NCI-H1417 (cell line): ENCODE data around the gene SAMD9.
"Not testable (repeated sequence)": the region's sequence is repeated elsewhere in the genome, so short reads cannot be mapped to it uniquely, and the experiment has no call there.

Source experiments
- DNase-seq, 3 experiments: peaks; one replicate each; lab custom pipeline; 2025; lab: John Stamatoyannopoulos, UW

The SAMD9 gene

DNA sequence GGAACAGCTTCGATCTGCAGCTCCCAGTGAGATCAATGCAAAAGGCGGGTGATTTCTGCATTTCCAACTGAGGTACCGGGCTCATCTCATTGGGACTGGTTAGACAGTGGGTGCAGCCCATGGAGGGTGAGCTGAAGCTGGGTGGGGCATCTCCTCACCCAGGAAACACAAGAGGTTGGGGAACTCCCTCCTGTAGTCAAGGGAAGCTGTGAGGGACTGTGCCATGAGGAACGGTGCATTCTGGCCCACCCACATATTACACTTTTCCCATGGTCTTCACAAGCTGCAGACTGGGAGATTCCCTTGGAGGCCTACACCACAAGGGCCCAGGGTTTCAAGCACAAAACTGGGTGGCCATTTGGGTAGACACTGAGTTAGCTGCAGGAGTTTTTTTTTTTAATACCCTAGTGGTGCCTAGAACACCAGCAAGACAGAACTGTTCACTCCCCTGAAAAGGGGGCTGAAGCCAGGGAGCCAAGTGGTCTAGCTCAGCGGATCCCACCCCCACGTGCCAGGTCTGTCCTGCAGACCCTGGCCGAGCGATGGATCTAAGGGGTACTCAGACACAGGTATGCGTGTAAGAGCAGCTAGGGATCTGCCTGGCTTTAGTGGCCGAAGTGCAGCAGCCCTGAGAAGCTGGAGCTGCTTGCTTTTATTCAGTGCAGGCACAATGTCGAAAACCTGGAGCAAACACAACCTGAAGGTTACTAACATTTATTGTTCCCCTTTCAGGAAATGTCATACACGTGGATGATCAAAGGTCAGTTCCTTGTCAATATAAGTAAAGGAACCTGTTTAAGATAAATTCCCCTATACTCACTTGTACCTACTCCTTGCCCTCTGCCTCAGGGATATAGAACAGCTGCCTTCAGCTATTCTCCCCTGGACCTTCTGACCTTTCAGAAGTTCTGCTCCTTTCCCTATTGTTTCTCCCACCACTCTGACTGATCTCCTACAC, 3.1 kb upstream of the SAMD9 start:
- no peak for DNase-seq

DNA sequence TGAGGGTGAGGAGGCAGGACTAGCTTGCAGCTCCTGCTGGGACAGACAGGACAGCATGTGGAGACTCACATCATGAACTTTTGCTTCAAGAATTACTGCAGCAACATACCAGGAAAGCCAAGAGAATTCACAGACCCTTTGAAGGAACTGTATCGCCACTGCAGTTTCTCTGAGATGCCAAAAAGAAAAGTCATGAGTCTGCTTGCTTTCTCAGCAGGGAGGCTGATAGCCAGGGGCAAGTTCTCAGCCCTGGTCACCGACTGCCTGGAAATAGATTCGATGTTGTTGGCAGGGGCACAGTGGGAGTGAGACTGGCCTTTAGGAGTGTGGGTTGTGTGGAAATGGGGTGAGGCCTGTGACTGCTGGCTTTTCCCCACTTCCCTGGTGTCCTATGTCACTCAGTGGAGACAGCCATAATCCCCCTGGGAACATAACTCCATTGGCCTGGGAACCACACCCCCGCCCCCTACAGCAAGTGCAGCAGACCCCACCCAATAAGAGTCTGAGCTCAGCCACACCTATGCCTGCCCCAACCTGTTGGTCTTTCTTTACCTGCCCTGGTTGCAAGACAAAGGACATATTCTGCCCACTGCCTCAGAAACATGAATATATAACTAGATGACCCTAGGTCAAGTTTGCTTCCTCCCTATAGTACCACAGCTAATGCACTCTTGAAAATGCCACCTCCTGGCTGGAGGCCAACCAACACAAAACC, 1.6 kb upstream of the SAMD9 start:
- DNase-seq, result no peak

DNA sequence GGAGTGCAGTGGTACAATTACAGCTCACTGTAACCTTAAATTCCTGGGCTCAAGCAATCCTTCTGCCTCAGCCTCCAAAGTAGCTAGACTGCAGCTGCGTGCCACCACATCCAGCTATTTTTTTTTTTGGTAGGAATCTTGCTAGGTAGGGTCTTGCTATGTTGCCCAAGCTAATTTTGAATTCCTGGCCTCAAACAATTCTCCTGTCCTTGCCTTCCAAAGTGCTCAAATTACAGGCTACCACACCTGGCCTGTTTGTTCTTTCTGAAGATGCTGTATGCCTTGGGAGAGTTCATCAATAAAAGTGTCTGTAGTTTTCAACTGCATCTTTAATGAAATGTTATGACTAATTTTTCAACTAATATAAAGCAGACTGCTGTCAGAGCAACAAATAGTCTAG, 452 bp downstream of the SAMD9 start:
- peak in 1 of 3 experiments; percentile 72 for DNase-seq

DNA sequence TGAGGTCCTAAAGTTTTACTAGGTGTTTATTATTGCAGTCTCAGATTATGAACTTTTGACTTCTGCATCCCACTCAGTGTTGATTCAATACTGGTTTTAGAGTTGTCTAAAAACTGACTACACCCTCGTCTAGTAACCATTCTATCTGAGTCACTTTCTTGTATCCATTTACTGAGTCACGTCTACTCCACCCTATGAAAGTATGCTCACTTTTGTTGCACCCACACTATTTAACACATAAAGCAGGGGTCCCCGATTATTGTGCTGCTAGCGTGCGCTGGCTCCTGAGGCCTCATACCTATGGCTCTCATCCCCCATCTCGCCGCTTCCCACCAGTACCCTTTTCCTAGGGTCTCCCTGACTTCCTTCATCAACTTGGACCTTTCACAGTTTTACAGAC, 2.0 kb downstream of the SAMD9 start:
- DNase-seq, result no peak

DNA sequence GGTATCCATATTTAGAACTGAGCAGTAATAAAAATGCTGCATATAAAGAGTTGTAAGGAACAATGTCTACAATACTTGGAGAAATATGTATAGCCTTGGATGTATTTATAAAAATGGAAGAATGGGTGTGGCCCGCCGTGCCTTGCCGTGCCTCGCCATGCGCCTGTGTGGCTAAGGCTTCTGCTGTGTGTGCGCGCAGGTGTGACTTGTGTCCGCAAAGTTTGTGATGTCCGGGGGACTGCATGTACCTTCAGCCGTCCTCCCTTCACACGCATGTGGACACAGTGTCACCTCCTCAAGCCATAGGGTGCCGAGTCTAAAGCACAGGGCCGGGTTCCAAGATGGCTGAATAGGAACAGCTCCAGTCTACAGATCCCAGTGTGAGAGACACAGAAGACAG, 9.8 kb downstream of the SAMD9 start:
- no peak for DNase-seq

DNA sequence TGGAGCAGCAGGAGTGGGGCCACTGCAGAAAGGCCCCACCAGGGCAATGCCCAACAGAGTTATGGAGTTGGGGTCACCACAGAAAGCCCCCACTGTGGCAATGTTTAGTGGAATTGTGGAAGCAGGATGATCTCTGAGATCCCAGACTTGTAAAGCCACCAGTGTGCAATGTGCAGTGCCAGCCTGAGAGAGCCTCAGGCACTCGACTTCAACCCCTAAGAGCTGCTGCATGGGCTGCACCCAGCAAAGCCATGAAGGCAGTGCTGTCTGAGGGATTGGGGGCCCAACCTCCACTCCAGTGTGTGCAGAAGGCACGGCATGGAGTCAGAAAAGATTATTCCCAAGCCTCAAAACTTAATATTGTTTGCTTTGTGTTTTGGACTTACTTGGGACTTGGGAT, 20.4 kb downstream of the SAMD9 start:
- no peak for DNase-seq

DNA sequence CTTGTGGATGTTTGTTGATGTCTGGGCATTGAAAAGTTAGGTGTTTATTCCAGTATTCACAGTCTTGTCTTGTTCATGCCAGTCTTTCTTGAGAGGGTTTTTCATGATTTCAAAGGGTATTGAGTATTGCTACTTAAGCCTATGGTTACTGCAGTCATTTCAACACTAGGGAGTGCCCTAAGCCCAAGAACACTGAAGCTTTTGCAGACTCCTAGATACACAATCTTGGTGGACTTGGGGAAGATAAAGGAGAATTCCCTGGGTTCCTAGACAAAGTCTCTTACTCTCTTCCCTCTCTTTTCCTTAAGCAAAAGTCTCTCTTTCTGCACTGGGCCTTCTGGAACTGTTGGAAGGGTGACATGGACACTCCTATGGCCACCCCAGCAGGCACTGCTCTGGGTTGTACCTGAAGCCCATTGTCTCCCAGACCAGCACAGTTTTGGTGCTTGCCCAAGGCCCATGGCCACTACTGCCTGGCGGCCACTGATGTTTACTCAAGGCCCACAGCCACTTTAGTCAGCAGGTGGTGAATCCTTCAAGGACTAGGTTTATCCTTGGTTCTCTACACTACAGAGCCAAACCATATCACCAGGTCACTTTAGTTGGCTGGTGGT, 24.9 kb downstream of the SAMD9 start:
- peak in 1 of 3 experiments; percentile 10 for DNase-seq

DNA sequence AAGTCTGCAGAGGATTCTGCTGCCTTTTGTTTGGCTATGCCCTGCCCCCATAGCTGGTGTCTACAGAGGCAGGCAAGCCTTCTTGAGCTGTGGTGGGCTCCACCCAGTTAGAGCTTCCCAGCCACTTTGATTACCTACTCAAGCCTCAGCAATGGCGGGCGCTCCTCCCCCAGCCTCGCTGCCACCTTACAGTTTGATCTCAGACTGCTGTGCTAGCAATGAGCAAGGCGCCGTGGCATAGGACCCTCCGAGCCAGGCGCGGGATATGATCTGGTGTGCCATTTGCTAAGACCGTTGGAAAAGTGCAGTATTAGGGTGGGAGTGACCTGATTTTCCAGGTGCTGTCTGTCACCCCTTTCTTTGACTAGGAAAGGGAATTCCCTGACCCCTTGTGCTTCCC, 44.4 kb downstream of the SAMD9 start:
- not testable (repeated sequence) for DNase-seq

DNA sequence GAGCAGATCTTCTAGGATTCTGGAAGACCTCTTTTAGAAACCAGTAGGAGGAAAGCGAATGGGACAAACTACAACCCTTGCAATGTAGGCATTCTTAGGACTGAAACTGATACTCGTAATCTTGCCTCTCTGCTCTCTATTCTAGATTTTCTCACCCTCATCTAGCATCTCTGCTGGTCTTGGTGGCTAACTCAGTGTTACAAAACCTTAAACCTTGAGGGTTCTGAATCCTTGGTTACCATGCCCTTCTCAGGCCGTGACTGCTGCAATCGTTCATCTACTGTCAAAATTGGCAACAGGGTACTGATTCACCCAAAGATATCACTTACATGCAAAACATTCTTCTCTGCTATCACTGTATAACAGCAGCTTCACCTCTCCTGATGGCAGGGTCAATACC, 55.2 kb downstream of the SAMD9 start:
- DNase-seq, result no peak

DNA sequence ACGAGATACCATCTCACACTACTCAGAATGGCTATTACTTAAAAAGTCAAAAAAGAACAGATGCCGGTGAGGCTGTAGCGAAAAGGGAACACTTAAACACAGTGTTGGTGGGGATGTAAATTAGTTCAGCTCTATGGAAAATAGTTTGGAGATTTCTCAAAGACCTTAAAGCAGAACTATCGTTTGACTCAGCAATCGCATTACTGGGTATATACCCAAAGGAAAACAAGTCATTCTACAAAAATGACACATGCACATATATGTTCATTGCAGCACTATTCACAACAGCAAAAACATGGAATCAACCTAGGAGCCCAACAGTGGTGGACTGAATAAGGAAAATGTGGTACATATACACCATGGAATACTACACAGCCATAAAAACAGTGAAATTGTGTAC, 56.9 kb downstream of the SAMD9 start:
- DNase-seq, result no peak

DNA sequence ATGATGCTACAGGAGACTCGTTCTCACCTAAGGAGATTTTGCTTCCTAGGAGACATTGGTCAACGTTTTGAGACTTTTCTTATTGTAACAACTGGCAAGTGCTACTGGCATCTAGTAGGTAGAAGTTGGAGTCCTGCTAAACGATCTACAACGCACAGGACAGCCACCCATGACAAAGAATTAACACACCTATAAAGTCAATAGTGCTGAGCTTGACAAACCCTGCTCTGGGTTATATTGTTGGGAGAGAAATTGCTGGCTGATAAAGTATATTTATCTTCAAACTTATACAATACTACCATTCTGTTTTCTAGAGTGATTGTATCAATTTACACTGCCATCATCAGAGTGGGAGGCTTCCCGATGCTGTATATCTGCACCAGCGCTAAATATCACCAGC, 57.8 kb downstream of the SAMD9 start:
- DNase-seq, result no peak

DNA sequence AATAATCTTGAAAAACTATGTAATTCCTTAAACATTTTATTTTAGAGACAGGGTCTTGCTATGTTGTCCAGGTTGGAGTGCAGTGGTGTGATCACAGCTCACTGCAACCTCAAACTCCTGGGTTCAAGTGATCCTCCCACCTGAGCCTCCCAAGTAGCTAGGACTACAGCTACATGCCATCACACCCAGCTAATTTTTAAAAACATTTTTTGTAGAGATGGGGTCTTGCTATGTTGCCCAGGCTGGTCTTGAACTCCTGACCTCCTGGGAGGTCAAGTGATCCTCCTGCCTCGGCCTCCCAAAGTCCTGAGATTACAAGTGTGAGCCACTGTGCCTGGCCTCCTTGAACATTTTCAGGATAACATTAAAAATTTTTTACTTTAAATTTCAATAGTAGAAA, 61.2 kb downstream of the SAMD9 start:
- DNase-seq, result not testable (repeated sequence)

DNA sequence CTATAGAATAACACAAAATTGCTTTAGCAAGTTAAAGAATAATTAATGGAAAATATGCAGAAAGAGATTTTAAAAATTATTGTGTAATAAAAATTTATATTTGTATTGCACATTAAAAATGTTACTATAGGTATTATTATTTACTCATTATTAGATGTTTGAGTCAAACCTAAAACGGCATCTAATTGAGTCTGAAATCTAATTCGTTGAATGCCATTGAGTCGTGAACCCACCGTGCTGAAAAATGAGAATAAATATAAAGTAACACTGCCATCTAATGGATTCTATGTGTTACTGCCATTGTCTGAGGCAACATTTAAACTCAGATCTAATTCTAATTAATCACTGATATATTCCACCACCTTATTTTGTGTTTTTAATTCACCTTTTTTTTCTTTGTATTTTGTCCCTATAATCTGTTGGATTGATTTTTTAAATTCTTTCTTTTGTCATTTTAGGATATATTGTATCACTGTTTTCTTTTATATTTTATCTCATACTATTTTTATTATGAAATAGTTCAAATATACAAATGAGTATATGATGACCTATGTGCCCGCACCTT, 62.2 kb downstream of the SAMD9 start:
- DNase-seq, result peak; percentile 14 to 77 (median 33)

DNA sequence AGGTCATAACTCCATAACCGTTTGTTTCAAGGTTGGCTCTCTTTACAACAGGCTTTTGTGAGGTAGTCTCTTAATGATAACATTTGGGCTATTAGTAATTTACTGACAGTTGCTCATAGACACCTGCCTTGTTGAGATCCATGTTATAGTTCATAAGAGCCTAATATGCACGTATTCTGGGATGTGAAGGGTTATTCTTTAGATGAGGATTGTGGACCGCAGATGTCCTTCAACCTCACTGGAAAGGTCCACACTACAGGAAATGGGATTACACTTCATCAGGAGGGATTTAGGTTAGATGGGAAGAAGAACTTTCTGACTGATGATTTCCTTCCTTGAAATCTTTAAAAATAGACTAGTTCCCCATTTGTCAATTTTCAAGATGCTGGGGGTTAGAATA, 62.8 kb downstream of the SAMD9 start:
- DNase-seq, result peak in 1 of 3 experiments; percentile 47

DNA sequence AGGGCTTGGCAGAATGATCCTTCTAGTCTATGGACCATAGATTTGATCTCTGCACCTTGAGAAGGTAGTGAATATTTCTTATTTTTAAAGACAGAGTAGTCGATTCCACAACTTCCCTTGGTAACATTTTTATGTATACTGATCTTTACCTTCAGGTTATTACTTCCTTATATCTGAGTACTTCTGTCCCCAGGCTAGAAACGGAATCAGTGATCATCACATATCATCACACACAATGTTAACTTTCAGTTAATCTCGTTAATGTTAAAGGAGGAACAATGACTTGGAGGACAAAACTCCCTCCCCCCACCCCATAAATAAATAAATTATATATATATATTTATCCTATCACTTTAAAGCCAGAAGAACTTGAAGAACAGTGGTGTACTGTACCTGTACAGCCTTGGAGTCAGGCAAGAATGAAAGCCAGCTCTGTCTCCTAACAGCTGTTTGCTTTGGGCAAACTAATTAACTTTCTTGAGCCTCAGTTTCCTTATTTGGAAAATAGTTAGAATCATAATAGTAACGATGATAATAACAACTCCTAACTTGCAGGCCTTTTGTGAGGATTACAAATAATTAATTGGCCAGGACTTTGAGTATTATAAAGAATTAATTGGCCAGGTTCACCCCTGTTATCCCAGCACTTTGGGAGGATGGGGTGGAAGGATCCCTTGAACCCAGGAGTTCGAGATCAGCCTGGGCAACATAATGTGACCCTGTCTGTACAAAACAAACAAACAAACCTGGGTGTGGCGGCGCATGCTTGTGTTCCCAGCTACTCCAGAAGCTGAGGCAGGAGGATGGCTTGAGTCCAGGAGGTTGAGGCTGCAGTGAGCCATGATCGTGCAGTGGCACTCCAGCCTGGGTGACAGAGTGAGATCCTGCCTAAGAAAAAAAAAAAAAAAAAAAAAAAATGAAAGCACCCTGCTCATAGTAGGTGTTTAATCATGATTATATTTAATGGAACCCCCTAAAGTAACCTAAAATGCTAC, 63.5 kb downstream of the SAMD9 start:
- no peak for DNase-seq

DNA sequence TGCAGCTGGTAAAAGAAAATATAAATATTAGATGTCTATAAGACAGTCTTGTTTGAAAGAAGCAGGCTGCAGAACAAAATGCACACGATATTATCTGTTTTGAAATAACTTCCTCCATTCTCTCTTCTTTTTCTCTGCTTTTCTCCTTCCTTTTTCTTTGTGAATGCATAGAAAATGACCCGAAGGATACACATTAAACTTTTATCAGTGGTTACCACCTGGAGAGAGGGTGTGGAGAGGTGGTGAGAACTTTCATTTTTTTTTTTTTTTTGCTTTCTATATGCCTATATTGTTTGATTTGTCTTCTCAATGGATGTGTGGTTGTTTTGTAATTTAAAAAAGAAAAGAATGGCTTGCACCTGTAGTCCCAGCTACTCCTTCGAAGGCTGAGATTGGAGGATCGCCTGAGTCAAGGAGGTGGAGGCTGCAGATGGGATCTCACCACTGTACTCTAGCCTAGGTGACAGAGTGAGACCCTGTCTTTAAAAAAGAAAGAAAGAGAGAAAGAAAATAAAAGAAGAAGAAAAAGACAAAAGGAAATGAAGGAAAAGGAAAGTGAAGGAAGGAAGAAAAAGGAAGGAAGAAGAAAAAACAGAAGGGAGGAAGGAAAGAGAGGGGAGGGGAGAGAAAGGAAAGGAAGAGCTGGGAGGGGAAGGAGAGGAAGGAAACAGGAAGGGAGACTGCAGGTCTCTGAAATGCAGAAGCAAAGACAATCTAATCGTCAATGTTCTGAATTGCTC, 64.4 kb downstream of the SAMD9 start:
- DNase-seq, result no peak

DNA sequence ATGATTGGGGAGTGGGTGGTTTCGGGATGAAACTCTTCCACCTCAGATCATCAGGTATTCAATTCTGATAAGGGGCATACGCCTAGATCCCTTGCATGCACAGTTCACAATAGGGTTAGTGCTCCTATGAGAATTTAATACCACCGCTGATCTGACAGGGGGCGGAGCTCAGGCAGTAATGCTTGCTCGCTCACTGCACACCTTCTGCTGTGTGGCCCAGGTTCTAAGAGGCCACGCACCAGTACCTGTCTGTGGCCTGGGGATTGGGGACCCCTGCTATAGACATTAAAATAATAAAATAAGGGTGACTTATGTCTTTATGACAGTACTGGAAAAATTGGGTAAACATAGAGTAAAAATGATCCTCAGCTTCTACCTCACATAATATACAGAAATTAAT, 66.1 kb downstream of the SAMD9 start:
- no peak for DNase-seq
